HEK293T (cell line): Measurements from ENCODE around the gene RER1.

Experiments used
- ELF4 ChIP-seq: fragments of 450-650 bp; IDR thresholded peaks from 2 replicates; pipeline ENCODE4 v1.6.1; 2017; ENCODE audit warnings: antibody characterized with exemption
- FOXA1 ChIP-seq: fragments of 450-650 bp; IDR thresholded peaks from 2 replicates; pipeline ENCODE4 v1.6.1; 2016; ENCODE audit warnings: mild to moderate bottlenecking
- FOXK2 ChIP-seq: fragments of 450-650 bp; IDR thresholded peaks from 2 replicates; pipeline ENCODE4 v1.6.1; 2016; ENCODE audit warnings: mild to moderate bottlenecking
- FOXM1 ChIP-seq: fragments of 450-650 bp; IDR thresholded peaks from 2 replicates; pipeline ENCODE4 v1.6.1; 2017; ENCODE audit warnings: mild to moderate bottlenecking, borderline replicate concordance
- TARDBP ChIP-seq: fragments of 450-650 bp; IDR thresholded peaks from 2 replicates; pipeline ENCODE4 v1.6.1; 2016

- no peak for TF ChIP-seq FOXA1
- no peak for TF ChIP-seq FOXK2
- TF ChIP-seq ELF4: no peak
- TF ChIP-seq FOXM1: no peak
- no peak for TF ChIP-seq TARDBP
Observed at GRCh38 chr1:2356401-2356800, 35.2 kb upstream of the RER1 start.
